NK-92 (cell line): Measurements from ENCODE around the gene PAPSS2.
"Not testable (repeated sequence)": the region's sequence is repeated elsewhere in the genome, so short reads cannot be mapped to it uniquely, and the experiment has no call there.

Source experiments
- DNase-seq: peaks from one replicate; lab custom pipeline; 2025; ENCODE audit not compliant: unreplicated experiment; lab: John Stamatoyannopoulos, UW

PAPSS2 gene

GRCh38 chr10:87702973-87703294 is 43.3 kb downstream of the PAPSS2 start:
- no peak for DNase-seq

- DNase-seq, result no peak
These were observed 44.1 kb downstream of the PAPSS2 start for GRCh38 chr10:87703771-87704170.

- DNase-seq, result no peak
These were observed 45.7 kb downstream of the PAPSS2 start for GRCh38 chr10:87705339-87705738.

- DNase-seq, result no peak
These were observed 47.1 kb downstream of the PAPSS2 start for GRCh38 chr10:87706731-87707130.

GRCh38 chr10:87707254-87707653 is 47.6 kb downstream of the PAPSS2 start:
- no peak for DNase-seq

- DNase-seq, result no peak
These were observed 53.4 kb downstream of the PAPSS2 start for GRCh38 chr10:87712913-87713616.

GRCh38 chr10:87713707-87714106 is 54.0 kb downstream of the PAPSS2 start:
- no peak for DNase-seq

- DNase-seq, result no peak
These were observed 56.1 kb downstream of the PAPSS2 start for GRCh38 chr10:87715552-87716347.

GRCh38 chr10:87716348-87716670 is 56.6 kb downstream of the PAPSS2 start:
- no peak for DNase-seq

- DNase-seq, result no peak
These were observed 61.0 kb downstream of the PAPSS2 start for GRCh38 chr10:87720665-87721064.

- DNase-seq, result no peak
These were observed 62.1 kb downstream of the PAPSS2 start for GRCh38 chr10:87721781-87722180.

- DNase-seq, result no peak
These were observed 63.0 kb downstream of the PAPSS2 start for GRCh38 chr10:87722716-87723115.

GRCh38 chr10:87723500-87723899 is 63.8 kb downstream of the PAPSS2 start:
- no peak for DNase-seq

GRCh38 chr10:87724789-87725188 is 65.1 kb downstream of the PAPSS2 start:
- no peak for DNase-seq

GRCh38 chr10:87729940-87730339 is 70.3 kb downstream of the PAPSS2 start:
- DNase-seq, result no peak

- no peak for DNase-seq
These were observed 73.4 kb downstream of the PAPSS2 start for GRCh38 chr10:87733081-87733480.

GRCh38 chr10:87734987-87735827 is 75.5 kb downstream of the PAPSS2 start:
- no peak for DNase-seq

GRCh38 chr10:87738253-87738652 is 78.6 kb downstream of the PAPSS2 start:
- DNase-seq, result not testable (repeated sequence)

GRCh38 chr10:87739703-87740102 is 80.0 kb downstream of the PAPSS2 start:
- no peak for DNase-seq

- no peak for DNase-seq
These were observed 80.6 kb downstream of the PAPSS2 start for GRCh38 chr10:87740254-87740655.

- DNase-seq, result not testable (repeated sequence)
These were observed 83.4 kb downstream of the PAPSS2 start for GRCh38 chr10:87742992-87743610.
